T-helper 9 cell (primary cell): ENCODE data around the gene GABRA5.
"Not testable (repeated sequence)": the region's sequence is repeated elsewhere in the genome, so short reads cannot be mapped to it uniquely, and the experiment has no call there.

Source experiments
- DNase-seq: peaks from one replicate; pipeline ENCODE4 v3.0.0-alpha.2; 2020

The GABRA5 gene

GRCh38 chr15:26879706-26880105 lies 12.8 kb downstream of the GABRA5 start:
- no peak for DNase-seq

- no peak for DNase-seq
Observed at GRCh38 chr15:26882112-26882511, 15.2 kb downstream of the GABRA5 start.

- DNase-seq = no peak
Observed at GRCh38 chr15:26882616-26883365, 15.9 kb downstream of the GABRA5 start.

- DNase-seq = no peak
Observed at GRCh38 chr15:26883466-26883865, 16.6 kb downstream of the GABRA5 start.

DNA sequence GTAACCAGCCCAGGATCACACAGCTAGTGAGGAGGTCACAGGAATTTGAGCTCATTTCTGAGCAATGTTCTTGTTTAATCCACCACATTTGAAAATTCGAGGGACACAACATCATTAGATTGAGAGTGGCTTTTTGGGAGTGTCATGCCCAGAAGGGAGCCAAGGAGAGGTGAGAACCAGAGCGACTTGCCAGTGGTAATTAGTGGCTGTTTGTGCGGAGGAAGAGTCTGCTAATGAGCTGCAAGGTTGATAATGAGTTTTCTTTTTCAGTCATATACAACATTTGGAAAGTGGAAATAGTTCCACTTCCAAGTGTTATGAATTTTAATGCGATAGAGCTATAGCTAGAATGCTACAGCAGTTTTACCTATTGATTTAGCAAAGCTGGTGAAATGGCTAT lies 19.7 kb downstream of the GABRA5 start:
- DNase-seq = no peak

DNA sequence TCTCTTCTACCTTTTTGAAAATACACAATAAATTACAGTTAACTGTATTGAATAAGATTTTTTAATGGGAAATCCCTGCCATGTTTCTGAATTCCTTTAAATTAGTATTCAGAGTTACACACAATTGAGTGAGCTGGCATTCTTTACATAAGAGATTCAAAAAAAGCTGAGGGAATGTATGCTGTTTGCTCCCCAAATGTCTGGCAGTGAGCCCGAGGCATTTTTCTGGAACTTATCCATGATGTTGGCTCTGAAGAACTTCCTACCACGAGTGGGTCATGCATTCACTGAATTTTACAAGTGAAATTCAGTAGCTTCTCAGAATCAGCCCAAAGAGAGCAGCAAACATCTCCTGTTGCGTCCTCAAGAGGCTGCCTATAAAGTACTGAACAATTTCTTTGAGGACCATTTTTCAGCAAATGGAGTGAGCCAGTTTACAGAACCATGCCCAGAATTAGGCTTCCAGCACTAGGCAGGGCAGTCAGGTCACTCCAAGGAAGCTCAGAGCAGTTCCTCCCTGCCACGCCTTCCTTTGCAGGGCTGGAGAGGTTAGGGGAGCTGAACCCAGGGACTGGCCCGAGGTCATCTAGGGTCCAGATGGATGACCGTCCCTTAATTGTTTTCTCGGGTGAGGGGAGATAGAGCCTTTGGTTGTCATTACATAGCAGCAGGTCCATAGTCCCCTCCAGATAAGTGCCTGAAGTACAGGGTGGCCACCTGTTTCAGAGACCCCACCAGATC lies 21.2 kb downstream of the GABRA5 start:
- DNase-seq = no peak

- no peak for DNase-seq
Observed at GRCh38 chr15:26888761-26889160, 21.9 kb downstream of the GABRA5 start.

GRCh38 chr15:26889298-26889898 lies 22.5 kb downstream of the GABRA5 start:
- DNase-seq = peak; percentile 28

DNA sequence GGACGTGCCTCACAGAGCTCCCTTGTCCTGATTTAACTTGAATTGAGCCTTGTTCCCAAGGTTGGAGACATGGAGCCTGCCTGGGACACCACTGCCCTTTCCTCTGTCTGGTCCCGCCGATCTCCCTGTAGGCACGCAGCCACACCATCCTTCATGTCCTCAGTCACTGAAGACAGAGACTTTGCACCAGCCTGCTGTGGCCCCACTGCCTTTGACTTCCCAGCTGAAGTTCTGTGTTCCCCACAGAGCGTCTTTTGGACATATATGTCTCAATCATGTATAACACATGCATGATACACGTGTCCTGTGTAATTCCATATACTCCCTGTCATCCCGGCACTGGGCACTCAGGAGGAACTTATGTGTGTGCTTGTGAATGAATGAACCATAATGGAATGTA lies 23.6 kb downstream of the GABRA5 start:
- DNase-seq = no peak

DNA sequence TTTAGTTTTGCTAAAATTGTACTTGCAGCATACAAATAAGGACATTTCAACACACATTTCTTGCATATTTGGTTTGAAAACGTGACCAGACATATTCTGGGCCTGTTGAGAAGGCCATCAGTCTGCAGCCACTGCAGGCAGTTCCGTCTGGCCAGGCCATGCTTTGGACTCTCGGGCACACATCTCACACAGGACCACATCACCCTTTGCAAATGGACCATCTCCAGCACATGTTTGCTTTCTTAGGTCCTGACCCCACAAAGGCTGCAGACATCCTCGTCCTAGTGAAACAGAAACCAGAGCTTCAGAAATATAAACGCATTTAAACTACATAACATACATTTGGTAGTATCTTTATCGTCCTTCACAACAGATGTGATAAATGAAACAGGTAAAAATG lies 24.1 kb downstream of the GABRA5 start:
- DNase-seq = no peak

DNA sequence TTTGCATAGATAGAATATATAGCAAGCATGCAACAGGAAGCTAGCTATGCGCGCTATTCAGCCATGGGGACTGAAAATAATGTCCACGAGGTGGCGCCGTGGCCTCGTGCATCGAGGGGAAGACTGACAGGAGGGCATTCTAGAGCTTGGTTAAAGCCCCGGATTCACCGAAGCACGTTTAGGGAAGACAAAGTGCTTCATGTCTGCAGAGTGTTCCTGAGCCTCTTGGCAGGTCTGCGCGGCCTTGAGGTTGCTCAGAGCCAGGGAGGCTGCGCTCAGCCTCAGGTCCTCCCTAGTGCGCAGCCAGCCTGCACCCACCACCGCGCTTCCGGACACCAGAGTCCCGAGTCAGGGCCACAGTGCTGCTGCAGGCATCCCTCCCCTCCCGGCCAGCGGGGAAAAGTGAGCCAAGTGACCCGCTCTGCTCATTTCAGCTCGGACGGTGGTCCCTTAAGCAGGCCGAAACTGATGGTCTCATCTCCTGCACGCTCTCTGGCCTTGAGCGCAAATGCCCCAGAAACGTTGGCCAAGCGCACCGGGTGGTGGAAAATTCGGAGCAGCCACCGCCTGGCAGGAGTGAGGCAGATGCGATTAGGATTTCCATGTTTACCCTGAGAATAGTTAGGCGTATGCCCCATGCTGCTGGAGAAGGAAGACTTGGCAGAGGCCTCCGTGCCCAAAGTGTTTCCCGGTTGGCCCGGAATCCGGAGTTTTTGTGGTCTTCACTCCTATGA lies 24.8 kb downstream of the GABRA5 start:
- no peak for DNase-seq

- no peak for DNase-seq
Observed at GRCh38 chr15:26892182-26892518, 25.3 kb downstream of the GABRA5 start.

DNA sequence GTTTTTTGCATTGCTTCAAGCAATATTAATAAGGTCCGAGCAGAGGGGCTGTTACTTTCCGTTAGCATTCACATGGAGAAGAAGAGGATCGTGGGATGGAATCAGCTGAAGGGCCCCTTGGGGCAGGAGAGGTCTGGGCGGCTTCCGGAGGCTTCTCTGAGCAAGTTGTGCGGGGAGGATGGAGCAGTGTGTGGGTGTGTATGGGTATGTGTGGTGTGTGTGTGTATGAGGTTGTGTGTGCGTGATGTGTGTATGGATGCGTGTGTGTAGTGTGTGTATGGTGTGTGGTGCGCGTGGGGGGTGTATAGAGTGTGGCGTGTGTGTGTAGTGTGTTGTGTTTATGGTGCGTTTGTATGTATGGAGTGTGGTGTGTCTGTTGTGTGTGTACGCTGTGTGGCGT lies 25.8 kb downstream of the GABRA5 start:
- DNase-seq = no peak

- no peak for DNase-seq
Observed at GRCh38 chr15:26893351-26894065, 26.6 kb downstream of the GABRA5 start.

- DNase-seq = no peak
Observed at GRCh38 chr15:26894181-26894580, 27.3 kb downstream of the GABRA5 start.

- not testable (repeated sequence) for DNase-seq
Observed at GRCh38 chr15:26895346-26895745, 28.5 kb downstream of the GABRA5 start.

- DNase-seq = no peak
Observed at GRCh38 chr15:26899658-26900057, 32.8 kb downstream of the GABRA5 start.

DNA sequence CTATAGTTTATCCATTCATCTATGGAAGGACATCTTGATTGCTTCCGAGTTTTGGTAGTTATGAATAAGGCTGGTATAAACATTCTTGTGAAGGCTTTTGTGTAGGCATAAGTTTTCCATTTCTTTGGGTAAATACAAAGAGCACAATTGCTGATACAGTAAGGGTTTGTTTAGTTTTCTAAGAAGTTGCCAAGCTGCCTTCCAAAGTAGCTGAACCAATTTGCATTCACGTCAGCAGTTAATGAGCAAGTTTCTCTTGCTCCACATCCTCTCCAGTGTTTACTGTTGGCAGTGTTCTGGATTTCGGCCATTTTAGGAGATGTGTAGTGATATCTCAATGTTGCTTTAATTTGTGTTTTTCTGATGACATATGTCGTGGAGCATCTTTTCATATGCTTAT lies 34.2 kb downstream of the GABRA5 start:
- no peak for DNase-seq

GRCh38 chr15:26910715-26911114 lies 43.9 kb downstream of the GABRA5 start:
- no peak for DNase-seq

GRCh38 chr15:26921433-26921832 lies 54.6 kb downstream of the GABRA5 start:
- DNase-seq = no peak

- no peak for DNase-seq
Observed at GRCh38 chr15:26926081-26926480, 59.2 kb downstream of the GABRA5 start.

GRCh38 chr15:26928051-26928450 lies 61.2 kb downstream of the GABRA5 start:
- DNase-seq = no peak

DNA sequence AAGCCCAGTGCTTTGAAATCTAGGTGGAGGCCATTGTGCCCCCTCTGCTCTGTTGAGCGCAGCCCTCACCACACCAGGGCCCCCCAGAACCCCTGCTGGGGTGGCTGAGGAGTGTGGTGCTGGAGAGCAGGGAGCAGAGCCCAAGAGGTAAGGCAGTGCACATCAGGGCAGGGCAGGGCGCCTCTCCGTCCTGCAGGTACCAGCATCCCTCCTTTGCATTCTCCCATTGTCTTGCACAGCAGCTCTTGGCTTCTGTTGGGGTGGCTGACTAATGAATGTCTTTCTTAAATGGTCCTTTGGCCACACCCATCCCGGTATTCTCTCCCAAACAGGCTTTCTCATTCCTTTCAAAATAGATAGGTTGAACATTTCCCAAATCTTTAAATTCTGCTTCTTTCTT lies 62.7 kb downstream of the GABRA5 start:
- no peak for DNase-seq
